Ascending aorta (tissue), 2 donors: Measurements from ENCODE around the gene PANK4. TPM values are rescaled to one million over a fixed set of nuclear protein-coding genes. Genes with fewer than 3 reads are reported as not detected.

Experiments
- DNase-seq, 2 donors: peaks; one replicate each; pipeline ENCODE4 v3.0.0-alpha.2; 2019; ENCODE audit warnings: low spot score in 2 of 2
- H3K27ac ChIP-seq, 2 donors: fragments of 200-600 bp; sonication (generic); one replicate each; pipeline ENCODE4 v1.5.1; 2016 to 2017; ENCODE audit warnings: mild to moderate bottlenecking in 1 of 2
- H3K27me3 ChIP-seq: fragments of 200-600 bp; sonication (generic); one replicate; pipeline ENCODE4 v1.5.1; 2017
- H3K36me3 ChIP-seq, 2 donors: fragments of 200-600 bp; sonication (generic); one replicate each; pipeline ENCODE4 v1.5.1; 2016
- H3K4me1 ChIP-seq, 2 donors: fragments of 200-600 bp; sonication (generic); one replicate each; pipeline ENCODE4 v1.5.1; 2016 to 2017; ENCODE audit warnings: mild to moderate bottlenecking in 1 of 2
- H3K4me3 ChIP-seq, 2 donors: fragments of 200-600 bp; sonication (generic); one replicate each; pipeline ENCODE4 v1.5.1; 2016 to 2017; ENCODE audit warnings: mild to moderate bottlenecking in 1 of 2
- H3K9me3 ChIP-seq, 2 donors: fragments of 200-600 bp; sonication (generic); one replicate each; pipeline ENCODE4 v1.5.1; 2016
- CTCF ChIP-seq, 3 experiments: fragments of 200-600 bp in 2 of 3; fragments of 450-650 bp in 1 of 3; sonication (generic) in 2 of 3; IDR thresholded peaks; one replicate each; pipeline ENCODE4 v1.5.1; 2016 to 2019; ENCODE audit warnings: antibody characterized with exemption in 3 of 3, mild to moderate bottlenecking in 1 of 3, moderate library complexity in 1 of 3
- intact Hi-C: fragments of 100-400 bp; cut with DNase I; formaldehyde crosslinking; loops from one replicate; pipeline ENCODE4 v1.15.1; 2023
- total RNA-seq: library from RNA; depleted of rRNA; stranded (reverse); fragments of >200 nt; gene quantifications from one replicate; pipeline ENCODE4 v1.1.0, GENCODE V29; 2016

Gene PANK4
- total RNA-seq, 1 donor from 2014 or later = 80.5 TPM

- Histone ChIP-seq H3K27me3 (peaks cover 3% of the 10 kb centered on the region), H3K4me3 (no peak overlapping the region), H3K27ac (no peak overlapping the region), H3K4me1 (peaks cover 9 to 32% of the 10 kb centered on the region in 2 donors), H3K36me3 (no peaks in the 10 kb centered on the region), H3K9me3 (no peaks in the 10 kb centered on the region)
- DNase-seq = no peak
- no peak for TF ChIP-seq CTCF (IDR thresholded peaks at IDR 0.05)
- intact Hi-C loops = no loop called here
These were observed 17.2 kb upstream of the PANK4 start for GRCh38 chr1:2543543-2544092.

- H3K27ac ChIP-seq = no peak overlapping the region
- intact Hi-C loops = no loop called here
- no peak overlapping the region for H3K4me3 ChIP-seq
- no peaks in the 10 kb centered on the region for H3K36me3 ChIP-seq
- TF ChIP-seq CTCF (IDR thresholded peaks at IDR 0.05) = no peak
- no peak for DNase-seq
- no peaks in the 10 kb centered on the region for H3K9me3 ChIP-seq
- peaks cover 7 to 22% of the 10 kb centered on the region in 2 donors for H3K4me1 ChIP-seq
- peaks cover 3% of the 10 kb centered on the region for H3K27me3 ChIP-seq
These were observed 16.0 kb upstream of the PANK4 start for GRCh38 chr1:2542246-2542915.

GRCh38 chr1:2541619-2542245, 15.3 kb upstream of the PANK4 start:
- Histone ChIP-seq H3K27me3 (peaks cover 3% of the 10 kb centered on the region), H3K27ac (no peak overlapping the region), H3K36me3 (no peaks in the 10 kb centered on the region), H3K9me3 (no peaks in the 10 kb centered on the region), H3K4me3 (no peak overlapping the region), H3K4me1 (peaks cover 3 to 17% of the 10 kb centered on the region in 2 donors)
- no peak for DNase-seq
- intact Hi-C loops = no loop called here
- no peak for TF ChIP-seq CTCF (IDR thresholded peaks at IDR 0.05)

GRCh38 chr1:2540816-2541492, 14.6 kb upstream of the PANK4 start:
- Histone ChIP-seq H3K4me3 (no peak overlapping the region), H3K36me3 (no peaks in the 10 kb centered on the region), H3K27ac (no peak overlapping the region), H3K4me1 (peaks cover 0 to 11% of the 10 kb centered on the region in 2 donors), H3K9me3 (no peaks in the 10 kb centered on the region), H3K27me3 (peaks cover 3% of the 10 kb centered on the region)
- intact Hi-C loops = no loop called here
- TF ChIP-seq CTCF (IDR thresholded peaks at IDR 0.05) = no peak
- no peak for DNase-seq

GRCh38 chr1:2539312-2539907, 13.0 kb upstream of the PANK4 start:
- no peak overlapping the region for H3K27ac ChIP-seq
- no peak for DNase-seq
- no peaks in the 10 kb centered on the region for H3K9me3 ChIP-seq
- no peak for TF ChIP-seq CTCF (IDR thresholded peaks at IDR 0.05)
- H3K27me3 ChIP-seq = peaks cover 3% of the 10 kb centered on the region
- intact Hi-C loops = no loop called here
- no peak overlapping the region for H3K4me3 ChIP-seq
- H3K36me3 ChIP-seq = no peaks in the 10 kb centered on the region
- H3K4me1 ChIP-seq = peaks cover 0 to 8% of the 10 kb centered on the region in 2 donors
